Anterior cingulate cortex (tissue), 58 donors: ENCODE results near the gene TMCC1.

Experiments
- DNase-seq, 58 donors: peaks; one replicate each; lab custom pipeline; 2025; lab: John Stamatoyannopoulos, UW

The TMCC1 gene

DNA sequence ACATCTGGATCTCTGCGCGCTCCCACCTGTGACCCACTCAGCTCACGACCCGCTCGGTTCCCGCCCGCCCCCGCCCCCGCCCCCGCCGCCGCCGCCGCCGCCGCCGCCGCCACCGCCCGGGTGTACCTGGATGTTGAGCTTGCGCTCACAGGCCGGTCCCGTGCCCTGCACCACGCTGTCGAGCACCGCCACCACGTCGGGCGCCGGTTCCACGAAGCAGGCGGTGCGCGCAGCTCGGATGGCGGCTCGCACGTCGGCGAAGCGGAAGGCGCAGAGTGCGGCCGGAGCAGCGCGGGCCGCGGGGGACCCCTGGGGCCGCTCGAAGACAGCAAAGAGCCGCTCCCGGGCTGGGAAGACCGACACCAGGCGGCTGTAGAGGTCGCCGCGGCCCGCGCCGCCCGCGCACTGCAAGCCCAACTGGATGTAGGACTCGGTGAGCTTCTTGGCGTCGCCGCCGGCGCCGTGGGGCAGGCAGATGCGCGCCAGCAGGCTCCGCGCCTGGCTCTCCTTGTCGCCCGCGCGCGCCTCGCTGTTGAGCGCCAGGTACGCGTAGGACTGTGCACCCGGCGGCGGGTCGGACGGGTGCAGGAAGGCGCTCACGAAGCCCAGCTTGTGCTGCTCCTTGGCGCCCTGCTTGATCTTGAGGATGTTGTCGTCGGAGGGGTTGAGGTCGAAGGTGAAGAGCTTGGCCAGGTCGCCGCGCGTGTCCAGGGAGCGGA lies 288.1 kb downstream of the TMCC1 start:
- peak in 24 of 58 donors; percentile 11 to 52 (median 28) for DNase-seq

DNA sequence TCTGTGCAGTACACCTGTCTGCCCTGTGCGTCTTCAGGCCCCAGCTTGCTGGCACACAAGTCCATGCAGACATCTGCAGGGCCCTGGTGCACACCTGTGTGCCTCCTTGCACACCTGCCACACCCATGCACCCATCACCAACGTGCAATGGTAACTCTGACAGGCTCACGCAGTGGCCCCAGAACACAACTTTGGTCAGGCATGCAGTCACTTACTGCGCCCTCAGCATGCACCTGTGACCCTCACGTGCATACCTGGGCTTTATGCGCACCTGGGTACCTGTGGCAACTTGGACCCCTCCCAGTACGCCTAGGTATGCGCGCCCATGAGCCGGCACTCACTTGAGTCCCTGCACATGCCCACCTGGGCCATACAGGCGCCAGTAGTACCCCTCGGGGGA lies 288.7 kb downstream of the TMCC1 start:
- no peak for DNase-seq

DNA sequence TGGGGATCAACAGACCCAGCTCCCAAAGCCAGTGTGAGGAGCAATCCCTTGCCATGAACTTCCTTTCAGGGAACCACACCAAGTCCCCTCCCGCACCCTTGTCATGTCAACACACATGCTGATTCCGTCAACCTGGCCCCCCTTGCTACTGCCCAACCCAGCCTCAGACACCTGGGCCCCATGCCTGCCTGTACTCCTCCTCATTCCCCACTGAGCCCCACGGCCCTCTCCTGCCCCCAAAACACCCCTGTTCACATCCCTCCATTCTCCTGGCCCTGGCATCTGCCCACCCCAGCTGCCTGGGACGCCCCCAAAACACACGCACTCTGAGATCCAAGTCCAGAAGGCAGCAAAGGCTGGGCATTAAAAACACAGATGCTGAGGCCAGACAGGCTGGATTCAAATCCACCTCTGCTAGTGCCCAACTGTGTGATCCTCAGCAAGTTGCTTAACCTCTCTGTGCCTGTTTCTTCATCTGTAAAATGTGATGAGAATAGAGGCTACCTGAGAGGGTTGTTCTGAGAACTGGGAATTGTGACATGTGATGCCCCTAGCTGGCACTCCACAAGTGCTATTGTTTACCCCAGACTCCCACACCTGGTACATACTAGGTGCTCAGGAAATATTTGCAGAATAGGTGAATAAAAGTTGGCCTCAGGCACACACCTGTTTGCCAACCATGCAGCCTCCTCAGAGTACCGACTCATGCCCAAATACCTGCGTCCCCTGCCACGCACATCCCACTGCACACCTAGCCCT lies 289.3 kb downstream of the TMCC1 start:
- DNase-seq, result no peak

DNA sequence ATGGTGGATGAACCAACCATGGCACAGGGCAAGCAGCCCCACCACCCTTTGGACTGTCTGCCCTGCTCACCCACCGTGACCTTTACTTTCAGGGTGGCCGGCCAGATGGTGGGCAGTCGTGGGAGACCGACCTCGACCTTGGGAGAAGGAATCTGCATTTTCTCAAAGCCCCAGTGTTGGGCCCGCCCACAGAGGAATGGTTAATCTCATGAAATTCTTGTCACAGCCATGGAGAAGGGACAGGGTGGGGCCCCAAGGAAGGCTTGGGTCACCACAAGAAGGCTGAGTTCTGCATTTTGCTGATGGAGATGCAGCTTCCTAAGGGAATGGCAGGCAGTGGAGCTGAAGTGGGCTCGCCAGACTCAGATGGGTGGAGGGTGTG lies 290.0 kb downstream of the TMCC1 start:
- no peak for DNase-seq

DNA sequence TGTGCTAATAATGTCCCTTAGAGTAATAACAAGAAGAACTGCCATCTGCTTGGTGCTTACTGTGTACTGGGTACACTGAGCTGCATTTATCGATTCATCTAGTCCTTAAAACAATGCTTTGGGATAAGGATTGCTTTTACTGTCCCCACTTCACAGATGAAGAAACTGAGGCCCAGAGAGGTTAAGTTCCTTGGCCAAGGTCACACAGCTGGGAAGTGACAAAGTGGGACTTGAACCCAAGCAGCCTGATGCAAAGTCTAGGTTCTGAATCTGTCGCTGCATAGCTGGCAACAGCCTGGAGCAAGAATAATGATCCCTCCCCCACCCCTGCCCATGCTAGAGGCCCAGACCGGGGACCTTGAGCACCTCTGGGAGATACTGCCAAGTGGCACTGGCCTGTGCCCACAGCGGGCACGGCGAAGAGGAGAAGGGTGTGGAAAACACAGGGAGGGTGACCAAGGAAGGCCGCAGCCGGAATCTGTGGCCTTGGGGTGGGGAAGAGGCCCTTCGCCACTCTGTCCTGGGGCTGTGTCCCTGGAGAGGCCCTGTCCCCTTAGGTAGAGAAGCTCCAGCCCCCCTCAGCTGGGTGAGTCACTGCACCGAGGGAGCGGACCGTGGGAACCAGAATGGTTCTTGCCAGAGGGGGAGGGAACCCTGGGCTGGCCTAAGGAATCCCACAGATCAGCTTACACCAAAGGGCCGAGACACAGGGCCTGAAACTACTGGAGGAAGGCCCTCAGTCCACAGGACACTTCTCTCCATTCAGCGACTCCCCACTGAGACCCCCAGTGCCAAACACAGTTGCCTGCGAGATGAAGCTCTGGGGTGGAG lies 290.6 kb downstream of the TMCC1 start:
- peak in 3 of 58 donors; percentile 13 to 29 (median 25) for DNase-seq

DNA sequence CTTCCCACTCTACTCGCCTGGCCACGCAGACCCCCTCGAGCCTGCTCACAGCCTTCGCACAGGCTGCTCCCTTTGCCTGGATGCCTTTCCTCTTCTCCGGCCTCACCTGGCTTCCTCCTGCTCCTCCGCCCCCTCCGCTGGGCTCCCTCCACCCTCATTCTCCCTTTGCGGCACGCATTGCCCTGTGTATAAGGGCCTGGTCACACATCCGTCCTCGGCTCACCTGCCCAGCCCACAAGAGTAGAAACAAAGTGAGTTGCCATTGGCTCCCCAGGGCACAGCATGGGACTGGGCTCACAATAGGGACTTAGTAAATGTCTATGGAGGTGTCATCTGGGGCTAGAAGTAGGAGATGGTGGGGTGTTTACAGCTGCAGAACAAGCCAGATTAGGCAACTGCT lies 291.2 kb downstream of the TMCC1 start:
- DNase-seq, result no peak

DNA sequence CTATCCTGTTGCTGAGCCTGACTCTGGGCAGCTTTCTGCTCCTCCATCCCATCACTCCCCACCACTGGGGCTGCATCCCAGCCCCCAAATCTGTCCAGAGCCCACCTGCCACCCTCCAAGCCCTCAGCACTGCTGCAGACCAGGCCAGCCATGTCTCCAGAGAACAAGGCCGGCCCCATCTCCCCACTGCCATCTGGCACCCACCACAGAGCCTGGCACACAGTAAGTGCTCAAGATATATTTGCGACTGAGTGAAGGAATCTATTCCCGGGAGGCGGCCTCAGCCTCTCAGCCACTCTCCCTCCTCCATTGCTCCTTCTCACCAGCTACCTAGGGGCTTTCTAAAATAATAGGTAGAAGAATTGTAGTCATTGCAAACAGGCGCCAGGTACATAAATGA lies 291.8 kb downstream of the TMCC1 start:
- peak in 3 of 58 donors; percentile 5 to 20 (median 16) for DNase-seq

DNA sequence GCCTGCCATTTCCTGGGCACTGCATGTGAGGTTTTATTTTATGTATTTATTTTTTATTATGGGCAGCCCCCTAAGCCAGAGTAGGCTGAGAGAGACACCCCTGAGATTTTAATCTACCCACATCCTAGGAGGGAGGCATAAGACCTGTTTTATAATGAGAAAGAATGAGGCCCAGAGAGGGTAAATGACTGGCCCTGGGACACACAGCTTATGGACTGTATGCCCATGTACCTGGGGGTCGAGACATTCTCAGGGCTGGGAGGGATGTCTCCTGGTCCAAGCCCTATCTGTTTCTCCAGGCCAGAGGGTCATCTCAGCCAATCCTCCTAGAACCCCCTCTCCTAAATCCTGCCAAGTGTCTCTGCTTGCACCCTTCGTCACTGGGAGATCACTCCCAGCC lies 293.2 kb downstream of the TMCC1 start:
- DNase-seq, result no peak

DNA sequence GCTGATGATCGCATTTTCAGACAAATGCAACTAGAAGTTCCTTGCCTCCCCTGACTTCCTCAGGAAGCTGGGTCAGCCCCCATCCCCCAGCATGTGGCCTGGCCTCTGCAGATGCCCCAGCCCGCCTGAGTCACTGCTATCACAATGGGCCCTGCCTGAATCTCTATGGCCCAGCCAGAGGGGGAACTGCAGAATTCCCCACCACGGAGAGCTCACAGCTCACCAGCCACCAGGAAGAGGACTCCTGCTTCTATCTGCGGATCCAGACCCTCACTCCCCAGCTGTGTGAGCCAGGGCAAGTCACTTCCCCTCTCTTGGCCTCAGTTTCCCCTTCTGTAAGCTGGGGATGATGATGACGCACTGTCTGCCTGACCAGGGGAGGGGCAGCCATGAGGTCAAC lies 293.9 kb downstream of the TMCC1 start:
- DNase-seq, result peak in 24 of 58 donors; percentile 15 to 50 (median 26)

DNA sequence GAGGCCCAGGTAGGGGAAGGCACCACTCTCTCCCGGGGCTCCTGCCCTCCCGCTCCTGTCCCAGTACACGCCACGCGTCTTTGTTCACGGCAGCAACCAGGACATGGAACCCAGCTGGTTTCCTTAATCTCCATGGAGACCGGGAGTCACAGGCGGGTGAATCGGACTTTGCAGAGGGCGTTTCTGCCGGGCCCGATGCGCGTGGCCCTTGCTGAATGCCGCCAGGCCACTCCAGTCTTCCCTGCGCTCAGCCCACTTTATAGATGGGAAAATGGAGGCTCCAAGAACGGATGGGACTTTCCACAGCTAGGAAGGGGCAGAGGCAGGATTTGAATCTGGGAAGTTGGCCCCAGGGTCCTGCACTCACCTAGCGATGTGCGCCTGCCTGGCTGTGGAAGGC lies 294.4 kb downstream of the TMCC1 start:
- DNase-seq, result no peak

DNA sequence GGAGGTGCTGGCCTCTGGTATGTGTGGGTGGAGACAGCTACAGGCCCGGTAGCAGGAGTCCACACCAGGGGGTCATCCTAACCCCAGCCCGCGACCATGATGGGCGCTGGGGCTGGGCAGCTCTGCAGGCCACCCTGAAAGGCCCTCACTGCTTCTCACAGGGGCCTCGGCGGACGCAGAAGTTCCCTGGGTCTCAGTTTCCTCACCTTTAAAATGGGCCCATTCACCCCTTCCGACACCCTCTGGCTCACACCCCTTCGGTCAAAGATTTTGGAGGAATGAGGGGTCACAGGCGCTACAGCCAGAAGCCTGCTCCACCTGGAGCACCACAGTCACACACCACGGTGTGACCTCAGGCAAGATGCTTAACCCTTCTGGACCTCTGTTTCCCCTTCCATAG lies 295.0 kb downstream of the TMCC1 start:
- no peak for DNase-seq

DNA sequence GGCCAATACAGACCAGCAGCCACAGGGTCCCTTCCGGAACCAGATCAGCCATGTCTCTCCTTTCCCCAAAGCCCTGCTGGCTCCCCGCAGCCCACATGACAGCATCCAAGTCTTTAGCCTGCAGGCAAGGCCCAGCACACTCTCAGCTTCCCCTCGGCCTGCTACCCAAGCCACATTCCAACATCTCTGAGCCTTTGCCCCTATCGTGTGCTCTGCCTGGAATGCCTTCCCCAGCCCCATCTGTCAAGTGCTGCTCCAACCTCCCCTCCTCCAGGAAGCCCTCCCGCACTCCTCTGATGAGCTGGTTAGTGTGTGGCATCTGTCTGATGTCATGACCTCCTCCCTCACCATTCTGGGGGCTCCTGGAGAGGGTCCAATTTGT lies 295.5 kb downstream of the TMCC1 start:
- DNase-seq, result no peak
